Liver (tissue), 3 donors: ENCODE data around the gene LIPE.

Experiments
- EGR1 ChIP-seq, 2 donors: IDR thresholded peaks; 2 replicates each; pipeline ENCODE4 v1.6.1; 2016 to 2018; ENCODE audit warnings: antibody characterized with exemption in 2 of 2, low read depth in 2 of 2
- FOXA1 ChIP-seq: IDR thresholded peaks from 2 replicates; pipeline ENCODE4 v1.6.1; 2016; ENCODE audit warnings: antibody characterized with exemption
- HNF4A ChIP-seq, 2 donors: conservative IDR thresholded peaks; 2 replicates each; pipeline ENCODE4 v1.6.1; 2016; ENCODE audit warnings: antibody characterized with exemption in 2 of 2, mild to moderate bottlenecking in 2 of 2
- JUND ChIP-seq, 2 donors: IDR thresholded peaks; 2 replicates each; pipeline ENCODE4 v1.6.1; 2016; ENCODE audit warnings: antibody characterized with exemption in 2 of 2
- REST ChIP-seq: IDR thresholded peaks from 2 replicates; pipeline ENCODE4 v1.6.1; 2016; ENCODE audit warnings: antibody characterized with exemption, mild to moderate bottlenecking
- TAF1 ChIP-seq: conservative IDR thresholded peaks from 2 replicates; pipeline ENCODE4 v1.6.1; 2016; ENCODE audit warnings: antibody characterized with exemption, mild to moderate bottlenecking
- YY1 ChIP-seq: IDR thresholded peaks from 2 replicates; pipeline ENCODE4 v1.6.1; 2016; ENCODE audit warnings: antibody characterized with exemption, mild to moderate bottlenecking
- TF ChIP-seq, protein P1 (sequence below): fragments of 150-350 bp; IDR thresholded peaks from 2 replicates; pipeline ENCODE4 v1.5.1; 2017; ENCODE audit warnings: improper control_type of control experiment, low read depth, low read length; ENCODE audit not compliant: missing input control
- donor health status: healthy.
- donor health status: healthy.

DNA sequence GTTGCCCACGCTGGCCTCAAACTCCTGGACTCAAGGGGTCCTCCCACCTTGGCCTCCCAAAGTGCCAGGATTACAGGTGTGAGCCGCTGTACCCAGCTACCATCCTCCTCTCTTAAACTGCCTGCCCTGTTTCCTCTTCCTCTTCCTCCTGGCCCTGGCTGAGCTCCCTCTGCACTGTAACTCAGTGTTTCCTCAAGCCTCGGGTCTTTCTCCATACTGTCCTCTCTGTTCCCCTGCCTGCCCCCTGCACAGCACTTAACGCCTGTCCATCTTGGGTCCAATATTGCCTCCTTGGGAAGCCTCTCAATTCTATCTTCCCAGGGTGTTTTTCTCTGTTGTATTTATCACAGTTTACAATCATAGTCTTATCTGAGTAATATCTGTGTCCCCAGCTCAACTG, 6.1 kb downstream of the LIPE start:
- no peak for TF ChIP-seq JUND (IDR thresholded peaks at IDR 0.05)
- TF ChIP-seq, protein P1, sequence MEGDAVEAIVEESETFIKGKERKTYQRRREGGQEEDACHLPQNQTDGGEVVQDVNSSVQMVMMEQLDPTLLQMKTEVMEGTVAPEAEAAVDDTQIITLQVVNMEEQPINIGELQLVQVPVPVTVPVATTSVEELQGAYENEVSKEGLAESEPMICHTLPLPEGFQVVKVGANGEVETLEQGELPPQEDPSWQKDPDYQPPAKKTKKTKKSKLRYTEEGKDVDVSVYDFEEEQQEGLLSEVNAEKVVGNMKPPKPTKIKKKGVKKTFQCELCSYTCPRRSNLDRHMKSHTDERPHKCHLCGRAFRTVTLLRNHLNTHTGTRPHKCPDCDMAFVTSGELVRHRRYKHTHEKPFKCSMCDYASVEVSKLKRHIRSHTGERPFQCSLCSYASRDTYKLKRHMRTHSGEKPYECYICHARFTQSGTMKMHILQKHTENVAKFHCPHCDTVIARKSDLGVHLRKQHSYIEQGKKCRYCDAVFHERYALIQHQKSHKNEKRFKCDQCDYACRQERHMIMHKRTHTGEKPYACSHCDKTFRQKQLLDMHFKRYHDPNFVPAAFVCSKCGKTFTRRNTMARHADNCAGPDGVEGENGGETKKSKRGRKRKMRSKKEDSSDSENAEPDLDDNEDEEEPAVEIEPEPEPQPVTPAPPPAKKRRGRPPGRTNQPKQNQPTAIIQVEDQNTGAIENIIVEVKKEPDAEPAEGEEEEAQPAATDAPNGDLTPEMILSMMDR = no peak
- TF ChIP-seq HNF4A (conservative IDR thresholded peaks at IDR 0.05) = no peak
- no peak for TF ChIP-seq TAF1
- no peak for TF ChIP-seq YY1
- no peak for TF ChIP-seq REST
- no peak for TF ChIP-seq FOXA1
- no peak for TF ChIP-seq EGR1 (IDR thresholded peaks at IDR 0.05; ENCODE audit: low read depth in 2 of 2)
